Hepatocyte (in vitro differentiated cells): ENCODE measurements around the gene RBMX.

ENCODE experiments used
- EZH2 ChIP-seq: fragments of 200-600 bp; sonication (generic); IDR thresholded peaks from 2 replicates; pipeline ENCODE4 v1.6.1; 2016; ENCODE audit warnings: antibody characterized with exemption, mild to moderate bottlenecking, borderline replicate concordance
- EZH2phosphoT487 ChIP-seq: fragments of 200-600 bp; sonication (generic); IDR thresholded peaks from one replicate; pipeline ENCODE4 v1.6.1; 2018; ENCODE audit warnings: antibody characterized with exemption, mild to moderate bottlenecking, low read depth, moderate library complexity; ENCODE audit not compliant: unreplicated experiment, severe bottlenecking
- TF ChIP-seq, protein P1 (sequence below): fragments of 200-600 bp; sonication (generic); IDR thresholded peaks from 2 replicates; pipeline ENCODE4 v1.5.1; 2016; ENCODE audit warnings: antibody characterized with exemption, mild to moderate bottlenecking; ENCODE audit not compliant: poor library complexity

DNA sequence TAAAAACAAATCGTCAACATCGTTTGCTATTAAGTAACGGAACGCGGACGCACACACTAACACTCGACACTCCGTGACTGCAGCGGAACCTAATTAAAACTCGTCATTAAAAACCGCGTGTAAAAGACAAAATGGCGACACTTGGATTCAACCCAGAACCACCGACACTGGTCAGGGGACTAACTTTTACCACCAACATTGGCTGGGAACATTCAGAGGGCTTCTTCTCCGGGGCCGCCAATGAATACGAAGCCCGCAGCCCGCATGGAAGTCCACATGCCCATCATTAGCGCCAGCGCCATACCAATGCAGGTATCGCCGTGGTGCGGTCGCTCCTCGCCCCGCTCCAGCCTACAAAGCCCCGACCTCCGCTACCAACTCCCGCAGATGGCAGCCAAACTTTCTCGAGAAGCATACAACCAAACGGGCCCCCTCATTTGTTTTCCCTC, 498 bp downstream of the RBMX start:
- TF ChIP-seq, protein P1, sequence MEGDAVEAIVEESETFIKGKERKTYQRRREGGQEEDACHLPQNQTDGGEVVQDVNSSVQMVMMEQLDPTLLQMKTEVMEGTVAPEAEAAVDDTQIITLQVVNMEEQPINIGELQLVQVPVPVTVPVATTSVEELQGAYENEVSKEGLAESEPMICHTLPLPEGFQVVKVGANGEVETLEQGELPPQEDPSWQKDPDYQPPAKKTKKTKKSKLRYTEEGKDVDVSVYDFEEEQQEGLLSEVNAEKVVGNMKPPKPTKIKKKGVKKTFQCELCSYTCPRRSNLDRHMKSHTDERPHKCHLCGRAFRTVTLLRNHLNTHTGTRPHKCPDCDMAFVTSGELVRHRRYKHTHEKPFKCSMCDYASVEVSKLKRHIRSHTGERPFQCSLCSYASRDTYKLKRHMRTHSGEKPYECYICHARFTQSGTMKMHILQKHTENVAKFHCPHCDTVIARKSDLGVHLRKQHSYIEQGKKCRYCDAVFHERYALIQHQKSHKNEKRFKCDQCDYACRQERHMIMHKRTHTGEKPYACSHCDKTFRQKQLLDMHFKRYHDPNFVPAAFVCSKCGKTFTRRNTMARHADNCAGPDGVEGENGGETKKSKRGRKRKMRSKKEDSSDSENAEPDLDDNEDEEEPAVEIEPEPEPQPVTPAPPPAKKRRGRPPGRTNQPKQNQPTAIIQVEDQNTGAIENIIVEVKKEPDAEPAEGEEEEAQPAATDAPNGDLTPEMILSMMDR, result no peak
- TF ChIP-seq EZH2, result no peak
- TF ChIP-seq EZH2phosphoT487, result no peak
